GM21529 (cell line): ENCODE measurements around the gene NOL11.
"Not testable (repeated sequence)": the region's sequence is repeated elsewhere in the genome, so short reads cannot be mapped to it uniquely, and the experiment has no call there.

Source experiments
- ATAC-seq: cut with Tn5 transposase; IDR thresholded peaks from one replicate; pipeline ENCODE4 v1.9.1; 2021; ENCODE audit not compliant: unreplicated experiment

NOL11 gene

GRCh38 chr17:67717624-67718324, at the start of gene NOL11:
TSS of gene NOL11 (plus strand) at chr17:67717936. CDS start at chr17:67717948, 12 bp downstream.
- peak; percentile 96 for ATAC-seq

GRCh38 chr17:67671493-67671892, 46.2 kb upstream of the NOL11 start:
- ATAC-seq: no peak

GRCh38 chr17:67672592-67673335, 45.0 kb upstream of the NOL11 start:
- ATAC-seq: no peak

DNA sequence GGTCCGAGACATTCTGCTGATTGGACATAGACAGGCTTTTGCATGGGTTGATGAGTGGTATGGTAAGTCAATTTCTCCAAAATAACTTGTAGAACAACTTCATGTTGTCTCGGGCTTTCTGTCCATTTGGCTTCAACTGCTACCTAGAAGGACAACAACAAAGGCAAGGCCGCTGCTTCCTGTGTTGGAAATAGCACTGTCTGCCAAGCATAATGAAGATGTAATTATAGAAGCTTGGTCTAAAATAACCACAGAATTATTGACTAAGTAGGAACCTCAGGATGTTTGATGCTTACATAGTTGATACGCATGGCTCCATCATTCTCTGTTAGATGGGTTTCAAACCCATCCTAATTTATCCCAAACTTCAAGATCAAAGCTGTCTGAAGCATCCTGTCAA, 42.3 kb upstream of the NOL11 start:
- no peak for ATAC-seq

DNA sequence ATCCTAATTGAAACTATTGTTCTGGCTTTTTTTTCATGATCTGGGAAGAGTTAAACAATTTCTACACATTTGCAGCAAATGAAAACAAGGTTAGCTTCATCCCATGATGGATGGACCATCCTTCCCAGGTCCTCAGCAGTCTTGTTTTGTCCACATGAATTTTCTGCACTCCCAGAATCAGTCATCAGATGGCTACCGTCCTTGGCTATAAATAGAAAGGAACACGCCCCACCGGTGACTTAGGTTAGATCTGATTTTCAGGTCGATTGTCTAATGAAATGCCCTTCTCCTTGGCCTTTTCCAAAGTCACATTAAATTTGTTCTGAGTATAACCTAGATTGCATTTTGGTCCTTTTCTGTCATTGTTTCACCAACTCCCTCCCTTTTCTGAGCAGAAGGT, 41.4 kb upstream of the NOL11 start:
- no peak for ATAC-seq

GRCh38 chr17:67678414-67678813, 39.3 kb upstream of the NOL11 start:
- ATAC-seq: no peak

DNA sequence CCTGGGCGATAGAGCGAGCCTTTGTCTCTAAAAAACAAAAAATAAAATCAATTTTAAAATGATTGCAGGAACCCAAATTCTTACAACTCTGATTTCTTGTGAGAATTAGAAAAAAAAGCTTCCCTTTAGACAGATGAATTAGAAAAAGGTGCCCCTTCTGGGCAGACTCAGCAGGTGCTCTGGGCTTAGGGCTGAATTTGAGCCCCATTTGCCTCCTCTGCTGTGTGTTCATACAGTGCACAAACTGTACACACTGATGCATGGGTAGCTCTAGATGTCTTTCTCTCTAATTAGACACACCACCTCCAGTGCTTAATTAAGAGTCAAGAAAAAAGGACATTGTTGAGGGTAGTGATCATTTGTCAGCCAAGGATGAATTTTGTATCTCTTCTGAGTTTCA, 38.5 kb upstream of the NOL11 start:
- ATAC-seq: no peak

DNA sequence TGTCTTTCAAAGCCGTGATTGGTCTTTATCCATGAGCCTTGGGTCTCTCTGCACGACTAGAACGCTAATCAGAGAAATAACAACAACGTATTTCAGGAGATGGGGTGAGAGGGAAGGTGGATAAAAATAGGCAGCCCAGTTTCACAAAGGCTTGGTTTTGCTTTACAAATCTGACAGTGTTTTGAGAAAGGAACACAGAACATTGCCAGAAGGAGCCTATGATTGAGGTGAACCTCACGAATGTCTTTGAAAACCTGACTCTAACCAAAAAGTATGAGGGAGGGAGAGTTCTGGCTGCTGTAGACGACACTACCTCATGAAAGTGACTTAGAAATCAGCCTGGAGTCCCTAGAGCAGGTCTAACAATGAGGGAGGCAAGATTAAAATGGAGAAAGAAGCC, 38.0 kb upstream of the NOL11 start:
- no peak for ATAC-seq

DNA sequence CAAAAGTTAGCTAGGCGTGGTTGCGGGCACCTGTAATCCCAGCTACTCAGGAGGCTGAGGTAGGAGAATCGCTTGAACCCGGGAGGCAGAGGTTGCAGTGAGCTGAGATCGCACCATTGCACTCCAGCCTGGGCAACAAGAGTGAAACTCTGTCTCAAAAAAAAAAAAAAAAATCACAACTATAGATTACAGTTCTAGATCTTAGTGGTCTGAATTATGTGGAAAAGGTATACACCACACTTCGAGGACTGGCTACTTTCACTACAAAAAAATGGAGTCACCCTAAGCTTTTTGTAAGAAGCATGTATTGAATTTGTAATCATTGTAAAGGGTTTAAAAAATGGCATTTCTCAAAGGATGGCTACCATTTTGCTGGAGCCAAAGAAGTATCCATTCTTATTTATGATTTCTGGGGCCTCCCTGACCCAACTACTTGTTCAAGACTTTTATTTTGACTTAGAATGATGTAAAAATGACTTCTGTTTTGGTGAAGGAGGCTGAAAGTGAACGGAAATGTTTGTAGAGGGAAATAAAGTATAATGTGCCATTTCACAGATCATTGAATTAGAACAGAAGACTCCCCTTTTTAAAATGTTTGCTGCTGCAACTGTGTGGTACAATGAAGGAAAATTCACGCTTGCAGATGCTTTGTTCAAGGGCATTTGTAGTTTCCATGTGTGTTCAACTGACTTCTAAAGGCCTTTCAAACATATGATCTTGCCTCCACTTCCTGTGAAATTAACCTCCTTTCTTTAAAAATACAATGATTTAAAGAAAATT, 37.1 kb upstream of the NOL11 start:
- no peak for ATAC-seq

- no peak for ATAC-seq
Observed at GRCh38 chr17:67682196-67682595, 35.5 kb upstream of the NOL11 start.

DNA sequence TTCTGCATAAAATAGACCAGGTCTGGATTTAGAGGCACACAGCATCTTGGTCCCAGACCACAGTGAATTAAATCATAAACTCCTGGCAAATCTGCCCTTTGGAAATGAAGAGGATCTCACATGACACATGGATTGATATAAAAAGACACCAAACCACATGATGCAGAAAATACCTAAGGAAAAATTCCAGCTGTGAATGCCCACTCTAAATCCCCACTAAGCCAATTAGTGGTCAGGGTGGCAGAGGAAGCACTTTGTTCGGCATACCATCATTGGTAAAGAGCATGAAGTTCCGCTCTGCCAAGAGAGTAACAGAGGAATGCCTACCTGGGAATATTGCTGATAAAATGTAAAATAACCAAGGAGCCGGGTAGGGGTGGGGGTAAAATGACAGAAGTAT, 32.4 kb upstream of the NOL11 start:
- no peak for ATAC-seq

DNA sequence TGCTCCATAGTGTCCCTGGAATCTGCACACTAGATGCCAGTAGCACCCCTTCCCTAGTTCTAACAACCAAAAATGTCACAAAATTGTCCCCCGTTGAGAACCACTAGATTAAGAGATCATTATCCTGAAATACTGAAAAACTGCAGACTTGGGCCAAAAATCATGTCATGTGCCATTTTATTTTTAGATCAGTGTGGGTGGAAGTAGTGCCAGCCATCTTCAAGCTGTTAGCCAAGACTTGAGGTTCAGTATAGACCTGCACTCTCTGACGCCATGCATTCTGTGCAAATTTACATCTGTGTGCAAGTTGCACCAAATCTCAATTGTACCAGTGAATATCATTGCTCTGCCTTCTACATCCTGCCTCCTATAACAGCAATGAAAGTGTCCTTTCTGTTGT, 31.5 kb upstream of the NOL11 start:
- no peak for ATAC-seq

DNA sequence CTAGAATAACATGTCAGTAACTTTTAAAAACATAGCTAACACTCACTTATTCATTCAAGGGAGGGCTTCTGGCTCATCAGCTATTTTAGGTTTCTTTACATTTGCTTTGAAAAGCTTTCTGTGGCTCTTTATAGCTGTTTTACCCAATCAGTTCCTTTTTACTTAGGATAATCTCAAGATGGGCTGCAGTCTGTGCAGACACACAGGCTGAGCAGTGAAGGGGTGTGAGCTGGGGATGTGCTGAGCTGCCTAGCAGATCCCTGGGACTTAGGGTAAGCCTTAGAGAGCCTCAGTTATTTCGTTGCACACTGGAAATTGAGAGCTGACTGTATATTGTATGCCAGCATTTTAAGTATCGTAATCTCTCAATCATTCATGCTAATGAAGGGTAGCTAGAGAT, 30.2 kb upstream of the NOL11 start:
- no peak for ATAC-seq

DNA sequence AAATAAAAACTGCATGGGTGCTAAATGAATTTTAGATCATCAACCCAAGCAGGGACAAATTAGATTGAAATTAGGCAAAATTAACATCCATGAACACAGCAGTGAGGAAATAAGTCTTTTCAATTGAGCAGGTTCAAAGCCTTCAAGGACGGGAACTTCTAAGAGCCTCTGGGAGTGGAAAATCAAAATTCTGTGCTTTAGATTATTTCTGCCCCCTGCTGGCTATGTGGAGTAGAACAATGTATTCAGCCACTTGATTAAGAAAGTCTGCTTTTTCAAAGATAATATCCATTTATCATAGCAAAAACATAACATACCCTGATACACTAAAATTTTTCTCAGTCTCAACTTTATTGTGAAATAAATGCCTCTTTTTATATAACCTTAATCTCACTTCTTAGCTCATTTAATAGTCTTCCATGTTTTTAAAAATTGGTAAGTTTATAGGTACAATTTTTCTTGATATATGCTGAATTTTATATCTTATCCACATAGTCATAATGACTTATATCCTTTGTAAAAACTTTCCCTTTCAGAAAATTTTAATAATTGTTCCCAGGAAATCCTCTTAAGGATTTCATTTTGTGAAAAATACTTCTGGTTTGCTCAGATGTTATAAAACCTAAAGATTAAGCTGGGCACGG, 28.1 kb upstream of the NOL11 start:
- ATAC-seq: no peak

DNA sequence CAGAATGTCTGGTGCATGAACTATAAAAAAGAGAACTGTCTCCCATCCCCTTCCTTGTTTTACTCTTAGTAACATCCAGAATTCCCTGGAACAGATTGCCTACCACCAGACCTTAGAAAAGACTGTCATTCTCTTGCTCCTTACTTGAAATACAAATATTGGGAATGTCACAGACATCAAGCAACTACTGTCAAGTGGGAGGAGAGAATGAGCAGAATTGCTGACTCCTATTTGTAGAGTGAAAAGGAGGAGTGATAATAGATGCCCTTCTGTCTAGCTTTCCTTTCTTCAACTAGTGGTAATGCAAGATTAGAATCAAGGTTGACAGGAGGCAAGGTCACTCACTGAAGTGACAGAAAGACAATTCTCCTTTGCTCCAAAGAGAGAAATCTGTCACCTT, 23.9 kb upstream of the NOL11 start:
- ATAC-seq: no peak

DNA sequence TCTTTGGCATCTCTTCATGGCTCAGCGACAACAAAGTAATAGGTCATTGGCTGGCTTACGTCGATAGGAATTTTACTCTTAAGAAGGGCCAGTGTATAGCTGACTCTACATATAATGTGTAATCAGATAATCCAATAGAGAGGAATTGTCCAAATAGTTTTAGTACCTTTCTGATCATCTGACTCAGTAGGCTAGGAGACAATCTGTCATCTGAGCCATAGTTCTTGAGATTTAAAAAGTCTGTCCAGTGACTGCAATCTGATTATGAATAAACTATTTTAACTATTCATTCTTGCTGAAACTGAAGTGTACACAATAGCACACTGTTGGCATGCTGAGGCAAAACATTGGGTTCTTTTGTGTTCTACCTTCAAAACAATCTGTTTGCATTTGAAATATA, 21.4 kb upstream of the NOL11 start:
- ATAC-seq: no peak

GRCh38 chr17:67696853-67697498, 20.8 kb upstream of the NOL11 start:
- no peak for ATAC-seq

GRCh38 chr17:67700037-67700724, 17.6 kb upstream of the NOL11 start:
- ATAC-seq: no peak

DNA sequence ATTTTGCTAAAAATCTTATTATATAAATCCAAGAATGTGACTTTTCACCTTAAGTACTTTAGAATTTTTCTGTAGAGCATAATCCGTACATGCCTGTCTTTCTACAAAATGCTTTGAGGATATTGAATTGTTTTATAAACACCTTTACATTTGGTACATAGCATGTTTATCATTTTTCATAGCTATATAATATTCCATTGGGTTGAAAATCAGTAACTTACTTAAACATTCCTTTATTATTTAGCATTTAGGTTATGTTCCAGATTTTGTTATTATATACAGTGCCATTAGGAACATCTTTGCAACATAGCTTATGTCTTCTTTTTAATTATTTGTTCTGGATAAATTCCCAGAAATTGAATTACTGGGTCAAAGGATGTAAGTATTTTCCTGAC, 17.0 kb upstream of the NOL11 start:
- ATAC-seq: no peak

DNA sequence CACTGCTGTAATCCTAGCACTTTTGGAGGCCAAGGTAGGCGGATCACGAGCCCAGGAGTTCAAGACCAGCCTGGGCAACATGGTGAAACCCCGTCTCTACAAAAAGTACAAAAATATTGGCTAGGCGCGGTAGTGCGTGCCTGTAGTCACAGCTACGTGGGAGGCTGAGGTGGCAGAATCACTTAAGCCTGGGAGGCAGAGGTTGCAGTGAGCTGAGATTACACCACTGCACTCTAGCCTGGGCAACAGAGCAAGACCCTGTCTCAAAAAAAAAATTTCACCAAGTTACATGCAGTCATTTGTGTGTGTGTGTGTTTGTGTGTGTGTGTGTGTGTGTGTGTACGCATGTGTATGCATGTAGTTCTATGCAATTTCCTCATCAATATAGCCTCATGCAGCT, 14.9 kb upstream of the NOL11 start:
- ATAC-seq: not testable (repeated sequence)
